HG03558 (cell line): ENCODE results near the gene NUBP1.
"Not testable (repeated sequence)": the region's sequence is repeated elsewhere in the genome, so short reads cannot be mapped to it uniquely, and the experiment has no call there.

Experiments used
- ATAC-seq: cut with Tn5 transposase; IDR thresholded peaks from one replicate; pipeline ENCODE4 v1.9.1; 2021; ENCODE audit warnings: moderate number of reproducible peaks; ENCODE audit not compliant: unreplicated experiment; ENCODE audit errors: extremely low read depth

Gene NUBP1

GRCh38 chr16:10743610-10744369 is at the start of gene NUBP1:
NUBP1 (plus strand) TSS chr16:10743842; CDS start chr16:10743864, 22 bp downstream.
- ATAC-seq: peak; percentile 48

DNA sequence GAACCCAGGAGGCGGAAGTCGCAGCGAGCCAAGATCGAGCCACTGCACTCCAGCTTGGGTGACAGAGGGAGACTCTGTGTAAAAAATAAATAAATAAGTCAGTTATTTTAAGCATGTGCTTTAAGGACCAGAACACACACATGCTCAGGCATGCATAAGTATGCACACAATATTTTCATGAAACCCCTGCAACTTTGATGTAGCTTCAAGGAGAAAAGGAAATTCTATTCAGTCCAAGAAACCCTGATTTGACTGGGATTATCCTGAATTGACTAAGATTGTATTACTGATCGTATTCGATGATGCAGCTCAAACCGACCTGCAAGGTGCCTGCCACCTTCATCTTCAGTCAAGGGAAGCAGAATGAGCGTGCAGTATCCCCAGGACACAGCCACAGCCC is 49.8 kb upstream of the NUBP1 start:
- no peak for ATAC-seq

- no peak for ATAC-seq
These were observed 49.3 kb upstream of the NUBP1 start for GRCh38 chr16:10694306-10694705.

DNA sequence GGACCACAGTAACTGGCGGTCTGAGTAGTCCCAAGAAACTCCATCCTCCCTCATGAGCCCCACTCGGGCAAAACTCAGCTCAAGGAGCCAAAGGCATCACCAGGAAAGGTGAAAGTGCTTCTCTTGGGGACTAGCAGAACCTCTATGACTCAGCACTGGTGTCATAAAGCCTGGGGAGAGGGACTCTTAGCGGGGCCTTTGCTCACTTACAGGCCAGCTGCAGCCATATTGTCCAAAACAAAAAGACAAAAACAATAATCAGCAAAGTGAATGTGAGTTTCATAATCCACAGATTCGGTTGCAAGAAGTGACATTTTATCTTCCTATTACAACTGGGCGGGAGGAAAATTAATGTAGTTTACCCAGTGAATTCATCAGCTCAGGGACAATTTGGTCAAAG is 48.8 kb upstream of the NUBP1 start, which contains the start of gene TEKT5:
TSS of gene TEKT5 (minus strand) at position 101 of the 400 bp plus-strand sequence. CDS start at position 44, 57 bp downstream.
- no peak for ATAC-seq

DNA sequence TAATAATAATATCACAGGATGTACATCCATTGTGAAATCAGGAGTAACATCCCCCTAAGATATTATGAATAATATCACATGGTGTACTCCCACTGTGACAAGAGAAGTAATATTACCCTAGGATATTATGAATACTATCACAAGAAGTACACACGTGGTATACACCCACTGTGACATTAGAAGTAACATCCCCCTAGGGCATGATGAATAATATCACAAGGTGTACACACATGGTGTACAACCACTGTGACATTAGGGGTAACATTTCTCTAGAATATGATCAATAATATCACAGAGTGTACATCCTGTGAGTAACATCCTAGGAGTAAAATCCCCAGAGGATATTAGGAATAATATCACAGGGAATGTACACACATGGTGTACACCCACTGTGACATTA is 43.9 kb upstream of the NUBP1 start:
- no peak for ATAC-seq

GRCh38 chr16:10708969-10709368 is 34.7 kb upstream of the NUBP1 start:
- no peak for ATAC-seq

DNA sequence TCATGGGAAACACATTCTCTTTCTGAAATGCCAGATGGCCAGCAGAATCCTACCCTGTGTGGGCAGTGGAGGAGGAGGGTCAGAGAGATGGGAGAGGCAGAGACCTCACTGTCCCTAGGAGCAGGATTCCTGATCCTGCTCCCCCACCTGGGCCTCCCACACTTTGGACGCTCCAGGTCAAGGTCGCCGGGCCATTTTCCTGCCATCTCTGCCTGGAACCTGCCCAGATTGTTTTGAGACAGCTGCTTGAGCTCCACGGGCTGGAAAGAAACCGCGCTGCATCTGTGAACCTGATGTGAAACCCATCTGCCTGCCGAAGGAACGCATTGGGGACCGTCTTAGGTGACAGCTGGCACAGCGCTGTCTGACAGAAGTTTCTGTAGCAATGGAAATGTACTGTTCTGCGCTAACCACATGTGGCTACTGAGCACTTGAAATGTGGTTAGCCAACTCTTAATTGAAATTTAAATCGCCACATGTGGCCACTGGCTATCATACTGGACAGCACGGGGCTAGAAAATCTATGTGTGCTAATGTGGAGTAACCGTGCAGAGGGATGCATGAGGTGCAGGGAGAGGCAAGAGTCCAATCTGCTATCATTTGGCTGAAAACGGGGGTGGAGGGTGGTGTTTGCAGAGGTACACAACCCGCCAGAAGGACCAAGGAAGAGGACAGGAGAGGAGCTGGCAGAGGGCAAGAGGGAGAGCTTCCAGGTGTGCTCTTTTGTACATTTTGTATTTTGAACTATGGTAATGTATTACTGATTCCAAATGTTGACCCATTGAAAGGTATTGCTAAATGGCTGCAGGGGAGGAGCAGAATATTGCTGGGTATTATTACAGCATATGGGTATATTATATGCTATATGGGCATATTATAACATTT is 15.4 kb upstream of the NUBP1 start:
- no peak for ATAC-seq

DNA sequence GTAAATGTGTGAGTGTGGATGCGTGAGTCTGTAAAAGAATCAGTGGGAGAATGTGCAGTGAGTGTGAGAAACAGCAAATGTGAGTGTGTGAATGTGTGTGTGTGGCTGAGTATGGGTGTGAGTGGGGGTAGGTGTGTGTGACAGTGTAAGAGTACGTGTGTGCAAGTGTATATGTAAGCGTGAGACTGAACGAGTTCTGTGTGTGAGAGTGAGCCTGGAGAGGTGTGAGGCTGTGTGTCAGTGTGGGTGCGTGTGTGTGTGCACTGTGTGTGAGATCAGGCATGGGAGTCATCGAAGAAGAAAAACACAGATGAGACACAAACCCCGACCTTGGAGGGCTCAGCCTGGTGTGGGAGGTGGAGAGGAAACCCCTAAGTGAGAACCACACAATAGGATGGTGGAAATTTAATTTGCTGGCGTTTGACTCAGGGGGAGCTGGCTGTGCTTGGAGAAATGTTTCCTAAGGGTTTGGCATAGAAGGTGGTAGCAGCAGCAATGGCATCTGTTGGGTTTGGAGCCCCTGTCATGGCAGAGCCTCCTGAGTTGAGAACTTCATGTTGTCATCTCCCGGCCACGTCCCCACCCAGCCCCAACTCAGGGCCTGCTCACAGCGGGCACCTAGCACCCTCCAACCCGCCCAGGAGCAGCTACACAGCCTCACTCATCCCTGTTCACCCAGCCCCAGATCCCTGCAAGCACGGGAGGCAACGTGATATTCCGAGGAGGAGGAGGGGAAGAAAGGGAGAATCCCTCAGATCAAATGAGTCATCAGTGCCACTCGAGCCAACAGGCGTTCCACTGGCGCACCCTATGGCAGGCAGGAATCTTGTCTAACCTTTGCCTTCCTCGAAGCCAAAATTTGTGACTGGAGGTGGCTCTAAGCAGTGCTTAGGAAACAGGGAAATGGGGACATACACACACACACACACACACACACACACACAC is 14.3 kb upstream of the NUBP1 start:
- ATAC-seq: no peak

DNA sequence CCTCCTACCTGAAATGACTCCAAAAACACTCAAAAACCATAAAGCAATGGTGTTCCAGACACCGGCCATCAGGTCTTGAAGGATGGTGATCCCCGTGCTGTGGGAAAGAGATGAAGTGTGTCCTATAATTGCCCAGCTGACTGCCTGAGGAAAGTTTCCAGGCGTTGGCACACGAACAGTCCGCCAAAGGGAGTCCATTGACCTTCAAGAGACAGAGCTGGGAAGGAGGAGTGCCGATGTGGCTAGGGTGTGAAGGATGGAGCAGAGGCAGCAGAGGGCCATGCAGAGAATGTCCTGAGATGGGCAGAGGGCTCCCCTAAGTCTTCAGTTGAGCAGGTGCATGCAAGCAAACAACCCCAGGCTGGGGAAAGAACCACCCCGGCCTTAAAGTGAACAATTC is 11.9 kb upstream of the NUBP1 start:
- no peak for ATAC-seq

DNA sequence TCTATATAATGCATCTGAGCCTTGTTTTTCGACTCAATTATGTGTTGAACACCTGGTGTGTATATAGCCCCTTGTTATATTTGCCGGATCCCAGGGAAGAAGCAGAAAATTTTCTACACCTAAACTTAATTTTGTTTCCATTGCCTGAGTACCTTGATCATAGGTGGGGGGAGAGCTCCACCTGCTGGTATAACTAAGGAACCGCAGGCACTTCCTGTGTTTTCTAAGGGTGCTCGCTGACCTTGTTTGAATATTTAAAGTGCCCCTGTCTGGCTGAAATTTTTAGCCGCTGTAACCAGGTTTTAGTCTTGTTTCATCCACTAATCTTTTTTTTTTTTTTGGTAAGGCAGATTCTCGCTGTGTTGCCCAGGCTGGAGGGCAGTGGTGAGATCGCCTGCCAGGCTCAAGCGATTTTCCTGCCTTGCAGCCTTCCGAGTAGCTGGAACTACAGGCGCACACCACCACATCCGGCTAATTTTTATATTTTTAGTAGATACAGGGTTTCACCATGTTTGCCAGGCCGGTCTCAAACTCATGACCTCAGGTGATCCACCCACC is 6.5 kb upstream of the NUBP1 start:
- no peak for ATAC-seq

- ATAC-seq: peak; percentile 54
These were observed 5.2 kb upstream of the NUBP1 start for GRCh38 chr16:10738231-10739077.

- no peak for ATAC-seq
These were observed 3.4 kb upstream of the NUBP1 start for GRCh38 chr16:10740000-10740844.

DNA sequence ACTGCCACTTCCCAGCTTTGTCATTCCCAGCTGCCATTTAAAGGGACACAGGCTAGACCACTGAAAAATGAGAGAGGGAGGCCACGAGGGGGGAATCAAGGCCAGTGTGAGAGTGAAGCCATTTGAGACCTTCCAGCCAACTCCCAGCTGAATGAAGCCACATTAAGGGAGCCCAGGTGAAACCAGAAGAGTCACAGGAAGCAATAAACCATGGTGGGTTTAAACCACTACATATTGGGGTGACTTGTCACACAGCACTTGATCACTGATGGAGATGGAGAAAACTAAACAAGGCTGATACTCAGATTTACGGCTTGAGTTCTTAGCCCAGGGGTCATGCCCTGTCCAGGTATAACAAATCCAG is 2.8 kb upstream of the NUBP1 start:
- no peak for ATAC-seq

DNA sequence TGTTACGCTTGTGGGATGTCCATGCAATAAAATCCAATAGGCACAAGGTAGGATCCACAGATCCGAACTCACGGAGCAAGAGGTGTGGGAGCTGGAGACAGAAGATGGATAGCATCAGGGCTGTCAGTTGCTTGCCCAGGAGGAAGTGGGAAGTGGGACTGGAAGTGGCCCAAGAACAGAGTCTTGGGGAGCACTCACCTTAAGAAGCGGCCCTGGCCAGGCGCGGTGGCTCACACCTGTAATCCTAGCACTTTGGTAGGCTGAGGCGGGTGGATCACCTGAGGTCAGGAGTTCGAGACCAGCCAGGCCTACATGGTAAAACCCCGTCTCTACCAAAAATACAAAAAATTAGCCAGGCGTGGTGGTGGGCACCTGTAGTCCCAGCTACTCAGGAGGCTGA is 2.4 kb upstream of the NUBP1 start:
- not testable (repeated sequence) for ATAC-seq

- no peak for ATAC-seq
These were observed 1.8 kb upstream of the NUBP1 start for GRCh38 chr16:10741844-10742243.

DNA sequence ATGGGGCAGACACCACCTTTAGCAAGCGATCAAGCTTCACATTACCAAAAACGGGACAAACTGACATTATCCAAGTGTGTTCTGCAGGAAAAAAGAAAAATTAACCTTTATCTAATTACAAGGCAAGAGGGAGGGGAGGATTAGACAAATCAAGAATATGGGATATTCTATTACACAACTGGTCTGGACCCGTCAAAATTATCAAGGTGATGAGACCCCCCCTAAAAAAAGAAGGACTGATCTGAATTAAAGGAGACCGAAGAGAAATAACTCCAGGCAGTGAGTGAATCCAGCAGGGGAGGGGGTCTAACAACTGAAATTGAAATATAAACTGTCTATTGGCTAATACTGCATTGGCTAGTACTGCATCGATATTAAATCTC is 424 bp upstream of the NUBP1 start:
- no peak for ATAC-seq

DNA sequence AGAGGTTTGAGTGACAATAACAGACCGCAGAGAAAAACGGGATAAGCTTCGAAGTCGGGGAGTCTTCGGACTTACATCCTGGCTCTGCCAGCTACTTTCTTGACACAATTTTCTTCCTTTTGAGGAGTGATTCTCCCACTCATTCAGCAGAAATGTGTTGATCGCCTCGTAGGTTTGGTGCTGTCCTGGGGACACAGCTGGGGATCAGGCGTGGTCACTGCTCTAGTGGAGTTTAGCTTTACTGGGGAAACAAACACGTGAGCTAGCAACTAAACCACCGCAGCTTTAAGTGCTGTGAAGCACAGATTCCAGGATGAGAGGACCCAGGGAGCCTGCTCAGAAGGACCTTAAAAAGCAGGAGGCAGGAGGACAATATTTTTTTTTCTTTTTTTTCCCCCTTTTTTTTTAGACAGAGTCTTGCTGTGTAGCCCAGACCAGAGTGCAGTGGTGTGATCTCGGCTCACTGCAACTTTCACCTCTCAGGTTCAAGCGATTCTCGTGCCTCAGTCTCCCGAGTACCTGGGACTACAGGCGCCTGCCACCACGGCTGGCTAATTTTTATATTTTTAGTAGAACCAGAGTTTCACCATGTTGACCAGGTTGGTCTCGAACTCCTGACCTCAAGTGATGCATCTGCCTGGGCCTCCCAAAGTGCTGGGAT is 858 bp downstream of the NUBP1 start:
- no peak for ATAC-seq

DNA sequence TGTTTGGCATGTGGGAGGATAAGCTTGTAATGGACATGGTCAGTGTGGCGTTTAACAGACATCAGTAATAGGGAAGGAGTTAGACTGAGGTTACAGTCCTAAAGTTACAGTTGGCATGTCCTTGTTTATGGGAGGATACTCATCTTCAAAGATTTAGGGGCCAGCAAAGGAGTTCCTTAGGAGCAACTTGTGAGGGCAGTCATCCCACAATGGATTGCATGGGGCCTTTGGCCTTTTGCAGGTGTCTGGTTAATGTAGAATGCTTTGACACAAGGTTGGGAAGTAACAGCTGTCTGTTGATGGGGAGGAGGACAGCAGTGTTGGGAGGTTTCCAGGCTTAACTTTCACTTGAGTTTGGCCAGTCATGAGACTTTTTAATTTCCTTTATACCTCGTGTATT is 2.2 kb downstream of the NUBP1 start:
- ATAC-seq: no peak
